AG09309 (cell line): Measurements from ENCODE around the gene TCP10L.

ENCODE experiments used
- DNase-seq: peaks from one replicate; pipeline ENCODE4 v3.0.0-alpha.2; 2010; ENCODE audit warnings: low read depth
- H3K4me3 ChIP-seq: 2 replicates; pipeline ENCODE4 v1.5.1; 2011; ENCODE audit warnings: mild to moderate bottlenecking, low read depth, low read length, moderate library complexity; ENCODE audit not compliant: control insufficient read depth
- TF ChIP-seq, protein P1 (sequence below): IDR thresholded peaks from 2 replicates; pipeline ENCODE4 v1.5.1; 2011; ENCODE audit warnings: mild to moderate bottlenecking, low read depth, low read length, inconsistent platforms; ENCODE audit not compliant: insufficient read depth, control insufficient read depth; ENCODE audit errors: missing control alignments

TCP10L gene

GRCh38 chr21:32559006-32559610, 26.2 kb downstream of the TCP10L start:
- TF ChIP-seq, protein P1, sequence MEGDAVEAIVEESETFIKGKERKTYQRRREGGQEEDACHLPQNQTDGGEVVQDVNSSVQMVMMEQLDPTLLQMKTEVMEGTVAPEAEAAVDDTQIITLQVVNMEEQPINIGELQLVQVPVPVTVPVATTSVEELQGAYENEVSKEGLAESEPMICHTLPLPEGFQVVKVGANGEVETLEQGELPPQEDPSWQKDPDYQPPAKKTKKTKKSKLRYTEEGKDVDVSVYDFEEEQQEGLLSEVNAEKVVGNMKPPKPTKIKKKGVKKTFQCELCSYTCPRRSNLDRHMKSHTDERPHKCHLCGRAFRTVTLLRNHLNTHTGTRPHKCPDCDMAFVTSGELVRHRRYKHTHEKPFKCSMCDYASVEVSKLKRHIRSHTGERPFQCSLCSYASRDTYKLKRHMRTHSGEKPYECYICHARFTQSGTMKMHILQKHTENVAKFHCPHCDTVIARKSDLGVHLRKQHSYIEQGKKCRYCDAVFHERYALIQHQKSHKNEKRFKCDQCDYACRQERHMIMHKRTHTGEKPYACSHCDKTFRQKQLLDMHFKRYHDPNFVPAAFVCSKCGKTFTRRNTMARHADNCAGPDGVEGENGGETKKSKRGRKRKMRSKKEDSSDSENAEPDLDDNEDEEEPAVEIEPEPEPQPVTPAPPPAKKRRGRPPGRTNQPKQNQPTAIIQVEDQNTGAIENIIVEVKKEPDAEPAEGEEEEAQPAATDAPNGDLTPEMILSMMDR: no peak
- no peak overlapping the region for H3K4me3 ChIP-seq
- no peak for DNase-seq

DNA sequence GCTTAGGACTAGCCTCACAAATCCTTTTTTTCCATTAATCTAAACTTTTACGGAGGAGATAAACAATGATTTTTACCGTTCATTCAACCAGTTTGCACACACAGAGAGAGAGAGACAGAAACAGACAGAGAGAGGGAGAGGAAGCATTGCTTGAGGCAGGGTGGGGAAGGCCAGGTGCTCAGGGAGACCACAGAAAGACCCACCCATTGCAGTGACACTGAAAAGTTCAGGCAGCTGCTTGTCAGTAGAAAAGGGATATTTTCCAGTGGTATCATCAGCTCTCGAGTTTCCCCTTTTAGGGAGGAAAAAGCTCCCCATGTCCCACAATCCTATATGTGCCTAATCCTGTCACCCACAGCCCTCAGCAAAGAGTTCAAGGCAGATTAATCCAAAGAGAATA, 27.2 kb downstream of the TCP10L start:
- TF ChIP-seq, protein P1: no peak
- no peak overlapping the region for H3K4me3 ChIP-seq
- no peak for DNase-seq

DNA sequence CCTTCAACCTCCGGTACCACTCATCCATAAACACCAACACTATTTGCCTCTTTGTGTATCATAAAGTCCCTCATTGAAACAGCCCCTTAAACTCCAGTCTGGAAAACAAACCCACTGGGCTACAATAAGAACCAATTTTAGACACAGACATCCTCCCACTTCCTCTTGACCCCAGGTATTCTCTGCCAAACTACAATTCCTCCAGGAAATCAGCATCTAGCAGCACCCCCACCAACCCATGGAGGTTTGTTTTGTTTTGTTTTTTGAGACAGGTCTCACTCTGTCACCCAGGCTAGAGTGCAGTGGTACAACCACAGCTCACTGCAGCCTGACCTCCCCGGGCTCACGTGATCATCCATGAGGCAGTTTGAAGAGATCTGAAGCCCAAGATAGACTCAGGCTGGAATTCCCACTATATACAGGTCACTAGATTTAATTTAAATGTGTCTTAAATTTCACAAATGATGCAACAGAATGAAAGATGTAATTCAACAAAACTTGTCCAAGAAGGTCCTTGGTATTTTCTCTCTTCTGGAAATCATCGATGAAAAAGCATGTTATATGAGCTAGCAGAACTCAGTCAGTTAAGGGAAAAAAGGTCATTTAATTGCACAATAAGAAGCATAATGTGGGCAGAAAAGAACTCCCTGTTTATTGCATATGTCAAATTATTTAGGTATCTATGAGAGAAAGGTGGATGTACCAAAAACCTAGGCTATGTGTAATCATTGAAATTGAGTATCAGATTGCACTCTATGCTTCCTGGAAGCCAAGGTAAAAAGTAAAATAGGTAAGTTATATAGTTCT, 30.3 kb downstream of the TCP10L start:
- no peak for DNase-seq
- H3K4me3 ChIP-seq: no peak overlapping the region
- TF ChIP-seq, protein P1: no peak

- DNase-seq: no peak
- TF ChIP-seq, protein P1: no peak
- H3K4me3 ChIP-seq: no peak overlapping the region
Observed at GRCh38 chr21:32549886-32550285, 35.4 kb downstream of the TCP10L start.

- TF ChIP-seq, protein P1: no peak
- no peak overlapping the region for H3K4me3 ChIP-seq
- DNase-seq: no peak
Observed at GRCh38 chr21:32549440-32549839, 35.9 kb downstream of the TCP10L start.

GRCh38 chr21:32548978-32549377, 36.3 kb downstream of the TCP10L start:
- TF ChIP-seq, protein P1: no peak
- no peak for DNase-seq
- H3K4me3 ChIP-seq: no peak overlapping the region
